GM13977 (cell line): ENCODE data around the gene ZNF280B.
"Not testable (repeated sequence)": the region's sequence is repeated elsewhere in the genome, so short reads cannot be mapped to it uniquely, and the experiment has no call there.

Source experiments
- DNase-seq: peaks from one replicate; pipeline ENCODE4 v3.0.0; 2012; ENCODE audit warnings: low spot score
- in situ Hi-C: fragments of 300-500 bp; cut with MboI; formaldehyde crosslinking; loops from one replicate; pipeline ENCODE4 v1.12.0; 2022; ENCODE audit warnings: low sequenced_read_pairs, low pct_unique_long_range_greater_than_20kb, mixed read lengths, inconsistent platforms; ENCODE audit not compliant: unreplicated experiment
- TF ChIP-seq, protein P1 (sequence below): IDR thresholded peaks from 2 replicates; pipeline ENCODE4 v1.5.1; 2012; ENCODE audit warnings: mild to moderate bottlenecking, control low read depth; ENCODE audit not compliant: insufficient read depth; ENCODE audit errors: extremely low read depth, missing control alignments

Gene ZNF280B

DNA sequence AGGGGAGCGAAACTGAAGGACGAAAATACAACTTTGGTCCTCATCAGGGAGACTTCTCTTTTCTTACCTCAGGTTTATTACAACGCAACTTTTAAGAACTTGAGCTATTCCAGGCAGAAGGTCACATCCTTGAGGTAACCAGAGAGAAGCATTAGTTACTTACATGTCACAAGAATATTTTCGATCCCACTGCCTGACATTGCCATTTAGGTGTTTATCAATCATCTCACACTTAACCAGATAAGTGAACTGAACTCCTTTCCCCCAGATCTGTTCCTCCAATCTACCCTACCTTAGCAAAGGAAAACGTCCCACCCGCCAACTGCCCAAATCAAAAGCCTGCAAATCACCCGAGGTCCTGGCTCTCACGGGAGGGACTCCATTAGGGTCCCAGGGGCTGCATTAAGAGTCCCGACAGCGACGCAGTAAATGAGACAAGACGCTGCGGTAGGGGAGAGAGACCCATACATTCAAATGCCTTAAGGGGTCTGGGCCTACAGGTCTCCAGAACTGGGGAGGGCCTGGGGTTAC, 734 bp downstream of the ZNF280B start:
- TF ChIP-seq, protein P1, sequence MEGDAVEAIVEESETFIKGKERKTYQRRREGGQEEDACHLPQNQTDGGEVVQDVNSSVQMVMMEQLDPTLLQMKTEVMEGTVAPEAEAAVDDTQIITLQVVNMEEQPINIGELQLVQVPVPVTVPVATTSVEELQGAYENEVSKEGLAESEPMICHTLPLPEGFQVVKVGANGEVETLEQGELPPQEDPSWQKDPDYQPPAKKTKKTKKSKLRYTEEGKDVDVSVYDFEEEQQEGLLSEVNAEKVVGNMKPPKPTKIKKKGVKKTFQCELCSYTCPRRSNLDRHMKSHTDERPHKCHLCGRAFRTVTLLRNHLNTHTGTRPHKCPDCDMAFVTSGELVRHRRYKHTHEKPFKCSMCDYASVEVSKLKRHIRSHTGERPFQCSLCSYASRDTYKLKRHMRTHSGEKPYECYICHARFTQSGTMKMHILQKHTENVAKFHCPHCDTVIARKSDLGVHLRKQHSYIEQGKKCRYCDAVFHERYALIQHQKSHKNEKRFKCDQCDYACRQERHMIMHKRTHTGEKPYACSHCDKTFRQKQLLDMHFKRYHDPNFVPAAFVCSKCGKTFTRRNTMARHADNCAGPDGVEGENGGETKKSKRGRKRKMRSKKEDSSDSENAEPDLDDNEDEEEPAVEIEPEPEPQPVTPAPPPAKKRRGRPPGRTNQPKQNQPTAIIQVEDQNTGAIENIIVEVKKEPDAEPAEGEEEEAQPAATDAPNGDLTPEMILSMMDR: no peak
- no peak for DNase-seq
- in situ Hi-C loops: no loop called here

DNA sequence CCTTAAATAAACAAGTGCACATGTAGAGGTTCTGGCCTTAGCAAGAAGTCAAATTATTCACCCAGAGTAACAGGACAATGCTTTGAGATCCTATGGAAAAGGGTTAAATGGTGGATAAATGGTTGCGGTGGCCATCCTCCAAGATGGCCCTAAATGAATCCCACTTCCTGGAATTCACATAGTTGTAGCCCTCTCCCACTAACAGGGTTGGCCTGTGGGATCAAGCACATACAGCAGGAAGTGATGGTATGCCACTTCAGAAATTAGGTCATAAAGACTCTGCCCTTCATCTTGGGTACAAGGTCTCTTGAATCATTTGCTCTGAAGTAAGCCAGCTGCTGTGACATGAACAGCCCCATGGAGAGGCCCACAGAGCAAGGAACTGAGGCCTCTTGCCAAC, 1.8 kb downstream of the ZNF280B start:
- DNase-seq: no peak
- TF ChIP-seq, protein P1: no peak
- in situ Hi-C loops: no loop called here

DNA sequence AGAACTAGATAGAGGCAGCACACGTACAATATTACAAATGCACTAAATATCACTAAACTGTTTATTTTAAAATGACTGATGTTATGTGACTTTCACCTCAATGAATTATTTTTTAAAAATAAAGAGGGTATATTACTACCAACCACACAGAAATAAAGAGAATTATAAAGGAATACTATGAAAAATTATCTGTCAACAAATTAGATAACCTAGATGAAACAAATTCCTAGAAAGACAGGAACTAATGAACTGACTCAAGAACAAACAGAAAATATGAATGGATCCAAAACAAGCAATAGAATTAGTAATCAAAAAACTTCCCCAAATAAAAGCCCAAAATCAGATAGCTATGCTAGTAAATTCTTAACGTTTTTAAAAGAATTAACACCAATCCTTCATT, 10.3 kb downstream of the ZNF280B start:
- no peak for DNase-seq
- in situ Hi-C loops: no loop called here
- TF ChIP-seq, protein P1: no peak

DNA sequence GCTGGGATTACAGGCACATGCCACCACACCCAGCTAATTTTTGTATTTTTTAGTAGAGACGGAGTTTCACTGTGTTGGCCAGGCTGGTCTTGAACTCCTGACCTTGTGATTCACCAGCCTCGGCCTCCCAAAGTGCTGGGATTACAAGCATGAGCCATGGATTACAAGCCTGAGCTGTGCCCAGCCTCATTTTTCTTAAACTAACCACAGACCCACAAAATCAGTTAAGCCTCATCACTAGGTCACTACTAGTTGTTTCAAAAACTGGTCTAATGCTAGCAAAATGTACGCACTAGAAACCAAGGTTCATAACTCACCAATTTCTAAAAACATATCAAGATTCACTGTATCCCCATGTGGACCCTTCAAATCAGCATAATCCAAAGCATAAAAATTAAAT, 17.0 kb downstream of the ZNF280B start:
- in situ Hi-C loops, DNase-seq: not testable (repeated sequence)

DNA sequence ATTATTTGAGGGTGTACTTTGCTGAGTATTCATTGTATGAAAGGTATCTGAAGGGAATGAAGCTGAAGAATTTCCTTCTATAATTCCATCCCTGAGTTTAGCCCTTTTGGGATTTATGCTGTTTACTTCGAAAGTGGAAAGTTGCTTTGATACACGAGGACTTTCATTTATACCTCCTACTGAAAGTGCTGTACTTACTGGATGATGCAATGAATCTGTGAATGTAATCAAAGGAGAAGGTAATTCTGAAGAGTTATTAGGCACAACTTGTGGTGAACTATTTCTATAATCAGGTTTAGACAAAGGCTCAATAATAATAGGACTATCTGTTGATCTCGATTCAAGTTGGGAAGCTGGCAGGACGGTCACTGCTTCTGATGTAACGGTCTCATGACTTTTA, 19.8 kb downstream of the ZNF280B start:
- in situ Hi-C loops: no loop called here
- no peak for DNase-seq
- TF ChIP-seq, protein P1: no peak

DNA sequence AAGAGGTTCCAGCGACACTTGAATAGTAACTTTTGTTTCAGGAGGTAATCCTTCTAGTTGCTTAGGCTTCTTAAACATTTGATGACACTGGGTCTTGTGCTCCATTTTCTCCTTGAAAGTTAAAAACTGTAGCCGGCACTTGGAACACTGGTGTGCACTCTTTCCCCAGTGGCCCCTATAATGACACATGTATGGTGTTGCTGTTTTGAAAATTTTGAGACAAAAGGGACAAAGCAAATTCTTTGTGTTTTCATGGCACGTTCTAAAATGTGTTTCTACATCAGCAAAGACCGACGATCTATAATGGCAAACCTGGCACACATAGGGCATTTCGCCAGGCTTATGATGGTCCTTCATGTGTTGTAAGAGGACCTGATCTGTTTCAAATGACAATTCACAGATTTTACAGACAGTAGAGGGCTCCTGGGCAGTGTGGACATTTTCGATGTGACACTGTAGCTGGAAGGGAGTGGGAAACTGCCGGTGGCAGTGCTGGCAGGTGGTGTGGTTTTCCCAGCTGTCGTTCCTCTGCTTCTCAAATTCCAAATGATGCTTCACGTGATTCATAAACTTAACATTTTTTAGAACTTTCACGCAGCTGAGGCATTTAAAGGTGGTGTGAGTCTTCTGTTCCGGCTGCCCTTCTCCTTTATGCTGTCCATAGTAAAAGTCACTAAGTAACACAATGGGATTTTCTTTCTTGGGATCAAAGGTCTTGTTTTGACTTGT, 20.5 kb downstream of the ZNF280B start:
- no peak for DNase-seq
- in situ Hi-C loops: no loop called here
- TF ChIP-seq, protein P1: no peak

DNA sequence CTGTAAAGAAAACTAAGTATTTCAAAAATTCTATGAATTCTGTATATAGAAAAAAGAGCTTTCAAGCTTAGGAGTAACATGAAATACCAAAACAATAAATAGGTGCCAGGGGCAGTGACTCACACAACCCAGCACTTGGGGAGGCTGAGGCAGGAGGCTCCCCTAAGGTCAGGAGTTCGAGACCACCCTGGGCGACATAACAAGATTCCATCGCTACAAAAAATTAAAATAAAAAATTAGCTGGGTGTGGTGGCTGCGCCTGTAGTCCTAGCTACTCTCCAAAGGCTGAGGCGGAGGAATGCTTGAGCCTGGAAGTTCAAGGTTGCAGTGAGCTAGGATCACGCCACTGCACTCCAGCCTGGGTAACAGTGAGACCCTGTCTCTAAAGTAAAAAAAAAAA, 21.5 kb downstream of the ZNF280B start:
- TF ChIP-seq, protein P1: no peak
- no peak for DNase-seq
- in situ Hi-C loops: no loop called here
